Epithelial cell of proximal tubule (primary cell): ENCODE results near the gene RPUSD2. TPM values are rescaled to one million over a fixed set of nuclear protein-coding genes. Genes with fewer than 3 reads are reported as not detected.

Experiments
- DNase-seq: peaks from one replicate; pipeline ENCODE4 v3.0.0-alpha.2; 2011; ENCODE audit warnings: low read depth
- H3K4me3 ChIP-seq: 2 replicates; pipeline ENCODE4 v1.5.1; 2011; ENCODE audit warnings: low read depth, mild to moderate bottlenecking, low read length
- CTCF ChIP-seq: conservative IDR thresholded peaks from 2 replicates; pipeline ENCODE4 v1.5.1; 2012; ENCODE audit warnings: low read depth, mild to moderate bottlenecking, low read length
- total RNA-seq: library from RNA; depleted of rRNA; stranded (reverse); fragments of >200 nt; gene quantifications from 2 replicates; pipeline ENCODE4 v1.2.3, GENCODE V29; 2015

RPUSD2 gene
- total RNA-seq, 1 donor from 2014 or later, result 10.1 TPM

GRCh38 chr15:40582726-40583246 lies 13.7 kb downstream of the RPUSD2 start:
- DNase-seq, result no peak
- H3K4me3 ChIP-seq, result no peak overlapping the region
- no peak for TF ChIP-seq CTCF

GRCh38 chr15:40584191-40584590 lies 15.1 kb downstream of the RPUSD2 start:
- H3K4me3 ChIP-seq, result no peak overlapping the region
- no peak for DNase-seq
- TF ChIP-seq CTCF, result no peak

GRCh38 chr15:40590667-40591050 lies 21.6 kb downstream of the RPUSD2 start:
- DNase-seq, result no peak
- no peak overlapping the region for H3K4me3 ChIP-seq
- TF ChIP-seq CTCF, result no peak

- no peak overlapping the region for H3K4me3 ChIP-seq
- TF ChIP-seq CTCF, result no peak
- DNase-seq, result no peak
Measured at GRCh38 chr15:40591389-40591788, 22.3 kb downstream of the RPUSD2 start.

- TF ChIP-seq CTCF, result no peak
- no peak overlapping the region for H3K4me3 ChIP-seq
Measured at GRCh38 chr15:40593165-40593564, 24.1 kb downstream of the RPUSD2 start.

GRCh38 chr15:40593588-40594428 lies 24.7 kb downstream of the RPUSD2 start, which contains the start of gene KNL1:
TSS of gene KNL1 (plus strand) at chr15:40594249. CDS start at chr15:40602932, 8,683 bp downstream.
- peak; percentile 81 for DNase-seq
- TF ChIP-seq CTCF, result no peak
- H3K4me3 ChIP-seq, result peak within 1 kb of the TSS; percentile 83

More at GRCh38 chr15:40593165-40593564, 24.1 kb downstream of the RPUSD2 start:
- no peak for DNase-seq
